ENCODE results near the gene ZACN.

The ZACN gene

DNA sequence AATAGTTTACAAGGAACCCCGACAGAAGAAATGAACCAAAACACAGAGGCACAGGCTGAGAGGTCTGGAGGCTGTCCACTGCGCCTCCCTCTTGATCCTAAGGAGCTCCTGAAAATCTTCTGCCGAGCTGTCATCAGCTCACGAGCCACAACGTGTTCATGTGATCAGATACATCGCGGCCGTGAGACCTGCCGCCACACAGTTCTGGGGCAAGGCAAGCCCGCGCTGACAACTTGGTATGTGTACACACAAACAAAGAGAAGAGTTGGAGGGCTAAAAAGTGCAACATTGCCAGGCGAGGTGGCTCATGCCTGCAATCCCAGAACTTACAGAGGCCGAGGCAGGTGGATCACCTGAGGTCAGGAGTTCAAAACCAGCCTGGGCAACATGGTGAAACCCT lies 17.0 kb downstream of the ZACN start:
- H3K4me3 Mint-ChIP-seq: no peak overlapping the region
- no peaks in the 10 kb centered on the region for H3K27me3 Mint-ChIP-seq
- peaks cover 46% of the 10 kb centered on the region for H3K36me3 Mint-ChIP-seq (ENCODE audit: low read depth)
- H3K4me1 Mint-ChIP-seq (ENCODE audit: low read depth): peaks cover 12% of the 10 kb centered on the region
- no peaks in the 10 kb centered on the region for H3K9me3 Mint-ChIP-seq
- no peak overlapping the region for H3K27ac Mint-ChIP-seq

DNA sequence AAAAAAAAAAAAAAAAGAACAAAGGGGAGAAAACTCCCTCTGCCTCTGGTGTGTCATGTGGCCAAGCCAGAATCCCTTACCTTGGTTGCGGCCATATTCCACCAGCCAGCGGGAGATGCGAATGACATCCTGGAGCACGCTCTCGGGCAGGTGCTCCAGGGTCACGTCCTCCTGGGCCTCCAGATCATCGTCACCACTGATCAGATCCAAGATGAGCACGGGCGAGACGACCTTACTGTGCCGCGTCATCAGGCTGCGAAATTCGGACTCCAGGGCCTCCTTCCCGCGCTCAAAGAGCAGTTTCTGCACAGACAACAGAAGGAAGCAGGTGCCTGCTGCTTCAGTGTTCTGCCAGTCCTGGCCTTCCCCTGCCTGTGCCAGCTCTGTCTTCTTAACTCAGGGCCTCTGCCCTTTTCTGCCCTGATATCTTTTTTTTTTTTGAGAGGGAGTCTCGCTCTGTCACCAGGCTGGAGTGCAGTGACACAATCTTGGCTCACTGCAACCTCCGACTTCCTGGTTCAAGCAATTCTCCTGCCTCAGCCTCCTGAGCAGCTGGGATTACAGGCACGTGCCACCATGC lies 18.8 kb downstream of the ZACN start:
- Mint-ChIP-seq H3K27ac (no peak overlapping the region), H3K36me3 (ENCODE audit: low read depth) (peaks cover 49% of the 10 kb centered on the region), H3K9me3 (no peaks in the 10 kb centered on the region), H3K27me3 (no peaks in the 10 kb centered on the region), H3K4me1 (ENCODE audit: low read depth) (peaks cover 23% of the 10 kb centered on the region), H3K4me3 (no peak overlapping the region)

DNA sequence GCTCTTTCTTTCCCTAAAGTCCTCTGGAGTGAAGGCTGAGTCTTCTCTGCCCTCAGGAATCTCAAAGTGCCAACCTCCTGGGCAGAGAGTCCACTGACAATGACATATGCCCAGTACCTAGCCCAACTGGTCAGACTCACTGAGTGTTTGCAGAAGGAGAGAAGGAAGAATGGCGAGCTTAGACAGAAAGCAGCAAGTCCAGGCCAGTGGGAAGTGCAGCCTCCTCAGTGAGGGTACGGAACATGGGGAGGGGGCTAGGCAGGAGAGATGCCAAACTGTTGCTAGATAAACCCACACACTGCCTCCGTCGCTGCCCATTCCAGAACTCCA lies 23.9 kb downstream of the ZACN start:
- Mint-ChIP-seq H3K9me3 (no peaks in the 10 kb centered on the region), H3K4me3 (peak overlapping the region; percentile 97), H3K36me3 (ENCODE audit: low read depth) (peaks cover 25% of the 10 kb centered on the region), H3K27ac (peak overlapping the region; percentile 95), H3K27me3 (no peaks in the 10 kb centered on the region), H3K4me1 (ENCODE audit: low read depth) (peaks cover 34% of the 10 kb centered on the region)

- peak within 1 kb of the TSS; percentile 95 for H3K27ac Mint-ChIP-seq
- peaks cover 34% of the 10 kb centered on the region for H3K4me1 Mint-ChIP-seq (ENCODE audit: low read depth)
- peak within 1 kb of the TSS; percentile 97 for H3K4me3 Mint-ChIP-seq
- H3K27me3 Mint-ChIP-seq: no peaks in the 10 kb centered on the region
- H3K36me3 Mint-ChIP-seq (ENCODE audit: low read depth): peaks cover 23% of the 10 kb centered on the region
- H3K9me3 Mint-ChIP-seq: no peaks in the 10 kb centered on the region
These were observed 24.5 kb downstream of the ZACN start, which contains the start of gene EXOC7 for GRCh38 chr17:76103274-76104139. Gene EXOC7 (minus strand): TSS chr17:76103787. CDS start chr17:76103692, 95 bp downstream.

DNA sequence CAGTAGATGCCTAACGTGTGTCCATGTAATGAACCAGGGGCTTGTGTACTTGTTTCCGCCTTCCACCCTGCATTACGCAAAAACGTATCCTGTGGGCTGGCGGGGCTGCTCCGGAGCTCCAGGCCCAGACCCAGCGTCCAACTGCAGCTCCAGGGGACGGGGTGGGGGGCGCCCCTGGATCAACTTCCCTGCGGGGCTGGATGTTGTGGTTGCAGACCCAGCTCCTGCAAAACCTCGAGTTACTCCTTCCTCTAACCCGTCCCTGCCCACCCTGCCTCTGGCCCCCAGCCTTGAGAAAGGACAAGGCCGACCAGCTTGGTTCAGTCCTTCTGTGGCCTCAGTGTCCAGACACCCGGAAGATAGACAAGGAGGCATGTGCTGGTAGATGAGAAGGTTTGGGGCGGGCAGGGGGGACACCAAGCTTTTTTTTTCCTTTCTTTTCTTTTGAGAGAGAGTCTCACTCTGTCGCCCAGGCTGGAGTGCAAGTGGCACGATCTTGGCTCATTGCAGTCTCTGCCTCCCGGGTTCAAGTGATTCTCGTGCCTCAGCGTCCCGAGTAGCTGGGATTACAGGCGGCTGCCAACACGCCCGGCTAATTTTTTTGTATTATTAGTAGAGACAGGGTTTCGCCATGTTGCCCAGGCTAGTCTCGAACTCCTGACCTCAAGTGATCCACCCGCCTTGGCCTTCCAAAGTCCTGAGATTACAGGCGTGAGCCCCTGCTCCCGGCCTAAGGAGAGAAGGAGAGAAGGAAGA lies 25.3 kb downstream of the ZACN start:
- no peaks in the 10 kb centered on the region for H3K9me3 Mint-ChIP-seq
- H3K4me3 Mint-ChIP-seq: peak overlapping the region; percentile 97
- peaks cover 34% of the 10 kb centered on the region for H3K4me1 Mint-ChIP-seq (ENCODE audit: low read depth)
- H3K27ac Mint-ChIP-seq: peak overlapping the region; percentile 95
- peaks cover 17% of the 10 kb centered on the region for H3K36me3 Mint-ChIP-seq (ENCODE audit: low read depth)
- no peaks in the 10 kb centered on the region for H3K27me3 Mint-ChIP-seq

- Mint-ChIP-seq H3K4me3 (peak overlapping the region; percentile 97), H3K9me3 (no peaks in the 10 kb centered on the region), H3K27ac (peak overlapping the region; percentile 95), H3K27me3 (no peaks in the 10 kb centered on the region), H3K4me1 (ENCODE audit: low read depth) (peaks cover 33% of the 10 kb centered on the region), H3K36me3 (ENCODE audit: low read depth) (peaks cover 12% of the 10 kb centered on the region)
These were observed 25.9 kb downstream of the ZACN start for GRCh38 chr17:76104896-76105231.

GRCh38 chr17:76106703-76107102 lies 27.7 kb downstream of the ZACN start:
- no peak overlapping the region for H3K27ac Mint-ChIP-seq
- H3K9me3 Mint-ChIP-seq: no peaks in the 10 kb centered on the region
- H3K36me3 Mint-ChIP-seq (ENCODE audit: low read depth): peaks cover 1% of the 10 kb centered on the region
- H3K4me1 Mint-ChIP-seq (ENCODE audit: low read depth): peaks cover 23% of the 10 kb centered on the region
- no peak overlapping the region for H3K4me3 Mint-ChIP-seq
- no peaks in the 10 kb centered on the region for H3K27me3 Mint-ChIP-seq

GRCh38 chr17:76107509-76107908 lies 28.5 kb downstream of the ZACN start:
- H3K36me3 Mint-ChIP-seq (ENCODE audit: low read depth): no peaks in the 10 kb centered on the region
- H3K9me3 Mint-ChIP-seq: no peaks in the 10 kb centered on the region
- H3K27me3 Mint-ChIP-seq: no peaks in the 10 kb centered on the region
- H3K4me1 Mint-ChIP-seq (ENCODE audit: low read depth): peaks cover 18% of the 10 kb centered on the region
- H3K4me3 Mint-ChIP-seq: no peak overlapping the region
- no peak overlapping the region for H3K27ac Mint-ChIP-seq

DNA sequence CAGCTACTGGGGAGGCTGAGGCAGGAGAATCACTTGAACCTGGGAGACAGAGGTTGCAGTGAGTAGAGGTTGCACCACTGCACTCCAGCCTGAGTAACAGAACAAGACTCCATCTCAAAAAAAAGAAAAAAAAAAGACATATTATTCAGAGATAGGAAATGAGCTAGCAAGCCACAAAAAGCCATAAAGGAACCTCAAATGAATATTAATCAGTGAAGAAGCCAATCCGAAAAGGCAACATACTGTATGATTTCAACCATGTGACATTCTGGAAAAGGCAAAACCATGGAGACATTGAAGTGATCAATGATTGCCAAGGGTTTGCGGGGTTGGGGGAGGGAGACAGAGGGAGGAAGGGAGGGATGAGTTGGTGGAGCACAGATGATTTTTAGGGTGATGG lies 33.0 kb downstream of the ZACN start:
- H3K4me1 Mint-ChIP-seq (ENCODE audit: low read depth): no peaks in the 10 kb centered on the region
- H3K36me3 Mint-ChIP-seq (ENCODE audit: low read depth): no peaks in the 10 kb centered on the region
- H3K4me3 Mint-ChIP-seq: no peak overlapping the region
- H3K27me3 Mint-ChIP-seq: no peaks in the 10 kb centered on the region
- H3K9me3 Mint-ChIP-seq: no peaks in the 10 kb centered on the region
- H3K27ac Mint-ChIP-seq: no peak overlapping the region

- H3K36me3 Mint-ChIP-seq (ENCODE audit: low read depth): no peaks in the 10 kb centered on the region
- H3K4me1 Mint-ChIP-seq (ENCODE audit: low read depth): no peaks in the 10 kb centered on the region
- no peaks in the 10 kb centered on the region for H3K27me3 Mint-ChIP-seq
- no peak overlapping the region for H3K4me3 Mint-ChIP-seq
- no peaks in the 10 kb centered on the region for H3K9me3 Mint-ChIP-seq
- H3K27ac Mint-ChIP-seq: no peak overlapping the region
These were observed 36.3 kb downstream of the ZACN start for GRCh38 chr17:76115138-76115754.

DNA sequence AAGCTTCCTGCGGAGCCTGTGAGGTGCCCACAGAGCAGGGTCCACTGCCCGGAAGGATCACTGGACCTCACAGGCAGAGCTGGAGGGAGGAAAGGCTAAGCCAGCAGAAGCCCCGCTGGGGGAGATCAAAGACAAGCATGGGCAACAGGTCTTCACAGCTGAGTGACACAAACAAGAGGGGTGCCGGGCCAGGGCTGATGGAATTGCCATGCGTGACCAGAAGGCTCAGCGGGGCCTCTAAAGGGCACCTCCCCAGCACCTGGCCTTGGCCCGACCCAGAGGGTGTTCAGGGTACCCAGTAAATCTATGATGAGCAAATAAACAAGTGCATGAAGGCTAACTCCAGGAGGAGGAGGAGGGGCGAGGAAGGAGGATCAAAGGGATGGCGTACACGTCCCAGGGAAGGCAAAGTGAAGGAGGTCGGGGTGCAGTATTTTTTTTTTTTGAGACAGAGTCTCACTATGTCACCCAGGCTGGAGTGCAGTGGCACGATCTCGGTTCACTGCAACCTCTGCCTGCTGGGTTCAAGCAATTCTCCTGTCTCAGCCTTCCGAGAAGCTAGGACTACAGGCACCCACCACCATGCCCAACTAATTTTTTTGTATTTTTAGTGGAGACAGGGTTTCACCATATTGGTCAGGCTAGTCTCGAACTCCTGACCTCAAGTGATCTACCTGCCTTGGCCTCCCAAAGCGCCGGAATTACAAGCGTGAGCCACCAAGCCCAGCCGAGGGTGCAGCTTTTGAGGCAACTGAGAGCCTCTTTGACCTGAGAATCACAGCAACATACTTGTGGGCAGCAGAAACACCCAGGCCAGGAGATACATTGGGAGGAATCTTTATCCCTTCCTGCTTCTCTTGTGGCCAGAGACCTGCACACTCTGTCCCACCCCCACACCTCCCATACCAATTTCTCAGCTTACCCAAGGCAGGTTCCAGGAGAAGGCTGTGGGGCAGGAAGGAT lies 40.7 kb downstream of the ZACN start:
- no peak overlapping the region for H3K27ac Mint-ChIP-seq
- no peaks in the 10 kb centered on the region for H3K9me3 Mint-ChIP-seq
- H3K27me3 Mint-ChIP-seq: no peaks in the 10 kb centered on the region
- peaks cover 10% of the 10 kb centered on the region for H3K4me1 Mint-ChIP-seq (ENCODE audit: low read depth)
- H3K4me3 Mint-ChIP-seq: no peak overlapping the region
- no peaks in the 10 kb centered on the region for H3K36me3 Mint-ChIP-seq (ENCODE audit: low read depth)

- no peaks in the 10 kb centered on the region for H3K27me3 Mint-ChIP-seq
- peaks cover 10% of the 10 kb centered on the region for H3K4me1 Mint-ChIP-seq (ENCODE audit: low read depth)
- no peaks in the 10 kb centered on the region for H3K36me3 Mint-ChIP-seq (ENCODE audit: low read depth)
- no peak overlapping the region for H3K4me3 Mint-ChIP-seq
- no peak overlapping the region for H3K27ac Mint-ChIP-seq
- H3K9me3 Mint-ChIP-seq: no peaks in the 10 kb centered on the region
These were observed 41.7 kb downstream of the ZACN start for GRCh38 chr17:76120658-76121008.

GRCh38 chr17:76121932-76122430 lies 43.0 kb downstream of the ZACN start:
- Mint-ChIP-seq H3K4me1 (ENCODE audit: low read depth) (peaks cover 16% of the 10 kb centered on the region), H3K27ac (peak overlapping the region; percentile 66), H3K9me3 (no peaks in the 10 kb centered on the region), H3K4me3 (no peak overlapping the region), H3K27me3 (no peaks in the 10 kb centered on the region), H3K36me3 (ENCODE audit: low read depth) (no peaks in the 10 kb centered on the region)
